ENCODE results near the gene ARHGDIG. TPM values are rescaled to one million over a fixed set of nuclear protein-coding genes. Genes with fewer than 3 reads are reported as not detected.

The ARHGDIG gene
- polyA plus RNA-seq, result 4.5 TPM
- long read RNA-seq, donor 1, partial matches to known transcripts, result 0 of 4 reads
- long read RNA-seq, donor 1, other reads (novel, unspliced or antisense), result 0 of 4 reads
- long read RNA-seq, donor 2, partial matches to known transcripts, result 0 of 2 reads
- long read RNA-seq, donor 2, other reads (novel, unspliced or antisense), result 0 of 2 reads
- long read RNA-seq, donor 3, result 0 reads
- long read RNA-seq, donor 4, result 0 reads
- long read RNA-seq, donor 5, transcript ARHGDIG-201 (6 exons, 949 nt), result major isoform, 7 of 7 reads
- long read RNA-seq, donor 5, partial matches to known transcripts, result 0 of 7 reads
- long read RNA-seq, donor 5, other reads (novel, unspliced or antisense), result 0 of 7 reads
- long read RNA-seq, donor 6, partial matches to known transcripts, result 0 of 2 reads
- long read RNA-seq, donor 6, other reads (novel, unspliced or antisense), result 0 of 2 reads
- long read RNA-seq, donor 7, partial matches to known transcripts, result 0 of 2 reads
- long read RNA-seq, donor 7, other reads (novel, unspliced or antisense), result 0 of 2 reads
- long read RNA-seq, donor 8, partial matches to known transcripts, result 0 of 4 reads
- long read RNA-seq, donor 8, other reads (novel, unspliced or antisense), result 0 of 4 reads
- long read RNA-seq, donor 9, transcript ARHGDIG-201 (6 exons, 949 nt), result major isoform, 5 of 5 reads
- long read RNA-seq, donor 9, partial matches to known transcripts, result 0 of 5 reads
- long read RNA-seq, donor 9, other reads (novel, unspliced or antisense), result 0 of 5 reads
- long read RNA-seq, donor 10, partial matches to known transcripts, result 0 of 3 reads
- long read RNA-seq, donor 10, other reads (novel, unspliced or antisense), result 0 of 3 reads
- long read RNA-seq, donor 11, partial matches to known transcripts, result 0 of 1 reads
- long read RNA-seq, donor 11, other reads (novel, unspliced or antisense), result 0 of 1 reads

- Histone ChIP-seq H3K9me3 (ENCODE audit: control insufficient read depth, low read depth, low read length) (peaks cover 26% of the 10 kb centered on the region), H3K27me3 (ENCODE audit: control insufficient read depth, insufficient read depth, low read length) (peaks cover 56% of the 10 kb centered on the region), H3K4me3 (ENCODE audit: low read length) (peak within 1 kb of the TSS; percentile 10), H3K27ac (ENCODE audit: low read length) (no peak within 1 kb of the TSS), H3K4me1 (ENCODE audit: control insufficient read depth, insufficient read depth, low read length) (peaks cover 7% of the 10 kb centered on the region), H3K36me3 (ENCODE audit: control insufficient read depth, insufficient read depth, low read length) (peaks cover 2% of the 10 kb centered on the region)
- WGBS (ENCODE audit: insufficient coverage, low lambda C conversion rate), result no CpG with 5 or more reads among the region's 54 CpGs
- no peak for DNase-seq
These were observed at the start of gene ARHGDIG for GRCh38 chr16:280552-280951. Gene ARHGDIG (plus strand): TSS chr16:280591. CDS start chr16:280681, 90 bp downstream.

- WGBS (ENCODE audit: insufficient coverage, low lambda C conversion rate), result no CpG with 5 or more reads among the region's 22 CpGs
- no peak overlapping the region for H3K4me3 ChIP-seq (ENCODE audit: low read length)
- H3K4me1 ChIP-seq (ENCODE audit: control insufficient read depth, insufficient read depth, low read length), result peaks cover 12% of the 10 kb centered on the region
- H3K9me3 ChIP-seq (ENCODE audit: control insufficient read depth, low read depth, low read length), result no peaks in the 10 kb centered on the region
- H3K27me3 ChIP-seq (ENCODE audit: control insufficient read depth, insufficient read depth, low read length), result no peaks in the 10 kb centered on the region
- no peak for DNase-seq
- H3K36me3 ChIP-seq (ENCODE audit: control insufficient read depth, insufficient read depth, low read length), result peaks cover 19% of the 10 kb centered on the region
- no peak overlapping the region for H3K27ac ChIP-seq (ENCODE audit: low read length)
These were observed 49.4 kb upstream of the ARHGDIG start for GRCh38 chr16:230949-231348.

- Histone ChIP-seq H3K9me3 (ENCODE audit: control insufficient read depth, low read depth, low read length) (no peaks in the 10 kb centered on the region), H3K36me3 (ENCODE audit: control insufficient read depth, insufficient read depth, low read length) (no peaks in the 10 kb centered on the region), H3K4me3 (ENCODE audit: low read length) (peak within 1 kb of the TSS; percentile 77), H3K4me1 (ENCODE audit: control insufficient read depth, insufficient read depth, low read length) (no peaks in the 10 kb centered on the region), H3K27ac (ENCODE audit: low read length) (peak within 1 kb of the TSS; percentile 98), H3K27me3 (ENCODE audit: control insufficient read depth, insufficient read depth, low read length) (no peaks in the 10 kb centered on the region)
- DNase-seq, result peak; percentile 95
- WGBS (ENCODE audit: insufficient coverage, low lambda C conversion rate), result 0% methylated on average over 2 of the region's 85 CpGs
These were observed 45.7 kb upstream of the ARHGDIG start, which contains the start of gene FAM234A for GRCh38 chr16:234468-235305. Gene FAM234A (plus strand): TSS chr16:234821. CDS start chr16:254414, 19,593 bp downstream.

- DNase-seq, result peak in 1 of 2 donors; percentile 16
- WGBS (ENCODE audit: insufficient coverage, low lambda C conversion rate), result no CpG with 5 or more reads among the region's 3 CpGs
- H3K4me1 ChIP-seq (ENCODE audit: control insufficient read depth, insufficient read depth, low read length), result no peaks in the 10 kb centered on the region
- peaks cover 2% of the 10 kb centered on the region for H3K36me3 ChIP-seq (ENCODE audit: control insufficient read depth, insufficient read depth, low read length)
- no peak overlapping the region for H3K27ac ChIP-seq (ENCODE audit: low read length)
- no peaks in the 10 kb centered on the region for H3K27me3 ChIP-seq (ENCODE audit: control insufficient read depth, insufficient read depth, low read length)
- no peak overlapping the region for H3K4me3 ChIP-seq (ENCODE audit: low read length)
- H3K9me3 ChIP-seq (ENCODE audit: control insufficient read depth, low read depth, low read length), result no peaks in the 10 kb centered on the region
These were observed 40.5 kb upstream of the ARHGDIG start for GRCh38 chr16:239948-240277.

- no CpG with 5 or more reads among the region's 8 CpGs for WGBS (ENCODE audit: insufficient coverage, low lambda C conversion rate)
- H3K27ac ChIP-seq (ENCODE audit: low read length), result no peak overlapping the region
- no peaks in the 10 kb centered on the region for H3K9me3 ChIP-seq (ENCODE audit: control insufficient read depth, low read depth, low read length)
- peaks cover 2% of the 10 kb centered on the region for H3K36me3 ChIP-seq (ENCODE audit: control insufficient read depth, insufficient read depth, low read length)
- H3K4me3 ChIP-seq (ENCODE audit: low read length), result no peak overlapping the region
- DNase-seq, result no peak
- H3K4me1 ChIP-seq (ENCODE audit: control insufficient read depth, insufficient read depth, low read length), result no peaks in the 10 kb centered on the region
- no peaks in the 10 kb centered on the region for H3K27me3 ChIP-seq (ENCODE audit: control insufficient read depth, insufficient read depth, low read length)
These were observed 39.8 kb upstream of the ARHGDIG start for GRCh38 chr16:240559-240958.

GRCh38 chr16:242281-242680 lies 38.1 kb upstream of the ARHGDIG start:
- Histone ChIP-seq H3K9me3 (ENCODE audit: control insufficient read depth, low read depth, low read length) (no peaks in the 10 kb centered on the region), H3K4me1 (ENCODE audit: control insufficient read depth, insufficient read depth, low read length) (no peaks in the 10 kb centered on the region), H3K4me3 (ENCODE audit: low read length) (no peak overlapping the region), H3K36me3 (ENCODE audit: control insufficient read depth, insufficient read depth, low read length) (peaks cover 2% of the 10 kb centered on the region), H3K27ac (ENCODE audit: low read length) (no peak overlapping the region), H3K27me3 (ENCODE audit: control insufficient read depth, insufficient read depth, low read length) (no peaks in the 10 kb centered on the region)
- WGBS (ENCODE audit: insufficient coverage, low lambda C conversion rate), result 80% methylated on average over 2 of the region's 10 CpGs
- no peak for DNase-seq

GRCh38 chr16:243348-243747 lies 37.0 kb upstream of the ARHGDIG start:
- Histone ChIP-seq H3K27ac (ENCODE audit: low read length) (no peak overlapping the region), H3K4me3 (ENCODE audit: low read length) (no peak overlapping the region), H3K36me3 (ENCODE audit: control insufficient read depth, insufficient read depth, low read length) (peaks cover 6% of the 10 kb centered on the region), H3K9me3 (ENCODE audit: control insufficient read depth, low read depth, low read length) (no peaks in the 10 kb centered on the region), H3K4me1 (ENCODE audit: control insufficient read depth, insufficient read depth, low read length) (no peaks in the 10 kb centered on the region), H3K27me3 (ENCODE audit: control insufficient read depth, insufficient read depth, low read length) (no peaks in the 10 kb centered on the region)
- no peak for DNase-seq
- WGBS (ENCODE audit: insufficient coverage, low lambda C conversion rate), result 80% methylated on average over 1 of the region's 4 CpGs

GRCh38 chr16:245105-245504 lies 35.3 kb upstream of the ARHGDIG start:
- no peak overlapping the region for H3K4me3 ChIP-seq (ENCODE audit: low read length)
- H3K9me3 ChIP-seq (ENCODE audit: control insufficient read depth, low read depth, low read length), result no peaks in the 10 kb centered on the region
- no peak overlapping the region for H3K27ac ChIP-seq (ENCODE audit: low read length)
- peaks cover under 1% of the 10 kb centered on the region for H3K4me1 ChIP-seq (ENCODE audit: control insufficient read depth, insufficient read depth, low read length)
- H3K36me3 ChIP-seq (ENCODE audit: control insufficient read depth, insufficient read depth, low read length), result peaks cover 13% of the 10 kb centered on the region
- no peaks in the 10 kb centered on the region for H3K27me3 ChIP-seq (ENCODE audit: control insufficient read depth, insufficient read depth, low read length)
- no peak for DNase-seq
- WGBS (ENCODE audit: insufficient coverage, low lambda C conversion rate), result no CpG with 5 or more reads among the region's 9 CpGs

- no peaks in the 10 kb centered on the region for H3K27me3 ChIP-seq (ENCODE audit: control insufficient read depth, insufficient read depth, low read length)
- peaks cover 3% of the 10 kb centered on the region for H3K4me1 ChIP-seq (ENCODE audit: control insufficient read depth, insufficient read depth, low read length)
- WGBS (ENCODE audit: insufficient coverage, low lambda C conversion rate), result no CpG with 5 or more reads among the region's 12 CpGs
- peaks cover 13% of the 10 kb centered on the region for H3K36me3 ChIP-seq (ENCODE audit: control insufficient read depth, insufficient read depth, low read length)
- no peak for DNase-seq
- H3K27ac ChIP-seq (ENCODE audit: low read length), result no peak overlapping the region
- no peak overlapping the region for H3K4me3 ChIP-seq (ENCODE audit: low read length)
- no peaks in the 10 kb centered on the region for H3K9me3 ChIP-seq (ENCODE audit: control insufficient read depth, low read depth, low read length)
These were observed 33.4 kb upstream of the ARHGDIG start for GRCh38 chr16:247027-247426.

- Histone ChIP-seq H3K27ac (ENCODE audit: low read length) (no peak overlapping the region), H3K27me3 (ENCODE audit: control insufficient read depth, insufficient read depth, low read length) (no peaks in the 10 kb centered on the region), H3K36me3 (ENCODE audit: control insufficient read depth, insufficient read depth, low read length) (peaks cover 21% of the 10 kb centered on the region), H3K4me1 (ENCODE audit: control insufficient read depth, insufficient read depth, low read length) (peaks cover 8% of the 10 kb centered on the region), H3K4me3 (ENCODE audit: low read length) (no peak overlapping the region), H3K9me3 (ENCODE audit: control insufficient read depth, low read depth, low read length) (peaks cover 1% of the 10 kb centered on the region)
- DNase-seq, result no peak
- no CpG with 5 or more reads among the region's 12 CpGs for WGBS (ENCODE audit: insufficient coverage, low lambda C conversion rate)
These were observed 31.0 kb upstream of the ARHGDIG start for GRCh38 chr16:249431-249830.
